Fibroblast of lung (primary cell): ENCODE measurements around the gene MYMK. TPM values are rescaled to one million over a fixed set of nuclear protein-coding genes. Genes with fewer than 3 reads are reported as not detected.

Source experiments
- DNase-seq, 2 donors: peaks; one replicate each; pipeline versions ENCODE4 v3.0.0 to v3.0.0-alpha.2; 2010; ENCODE audit warnings: low read depth in 2 of 2
- H2AFZ ChIP-seq: 2 replicates; pipeline ENCODE4 v1.5.1; 2012; ENCODE audit warnings: low read length, control low read depth, inconsistent platforms
- H3K27ac ChIP-seq: 2 replicates; pipeline ENCODE4 v1.5.1; 2011; ENCODE audit warnings: low read length, control low read depth; ENCODE audit not compliant: insufficient read depth
- H3K27me3 ChIP-seq: 2 replicates; pipeline ENCODE4 v1.5.1; 2011; ENCODE audit warnings: mild to moderate bottlenecking, low read length; ENCODE audit not compliant: control insufficient read depth, insufficient read depth
- H3K36me3 ChIP-seq: 2 replicates; pipeline ENCODE4 v1.5.1; 2011; ENCODE audit warnings: low read length; ENCODE audit not compliant: control insufficient read depth, insufficient read depth
- H3K4me1 ChIP-seq: 2 replicates; pipeline ENCODE4 v1.5.1; 2011; ENCODE audit warnings: low read length; ENCODE audit not compliant: control insufficient read depth, insufficient read depth; ENCODE audit errors: extremely low read depth
- H3K4me2 ChIP-seq: 2 replicates; pipeline ENCODE4 v1.5.1; 2011; ENCODE audit warnings: low read length, control low read depth; ENCODE audit not compliant: insufficient read depth; ENCODE audit errors: extremely low read depth
- H3K4me3 ChIP-seq, 4 experiments: fragments of 200-600 bp in 1 of 4; sonication (generic) in 1 of 4; replicated peaks in 1 of 4; 2 replicates each; pipeline ENCODE4 v1.5.1; 2011 to 2016; ENCODE audit warnings: low read length in 4 of 4, low read depth in 3 of 4, mild to moderate bottlenecking in 3 of 4, control low read depth in 2 of 4, inconsistent platforms in 1 of 4, mixed read lengths in 1 of 4; ENCODE audit not compliant: insufficient read depth in 1 of 4; ENCODE audit errors: control extremely low read depth in 1 of 4
- H3K79me2 ChIP-seq: 2 replicates; pipeline ENCODE4 v1.5.1; 2012; ENCODE audit warnings: mild to moderate bottlenecking, low read length, inconsistent platforms; ENCODE audit not compliant: control insufficient read depth, insufficient read depth
- H3K9ac ChIP-seq: 2 replicates; pipeline ENCODE4 v1.5.1; 2011; ENCODE audit warnings: mild to moderate bottlenecking, low read length, control low read depth; ENCODE audit not compliant: insufficient read depth
- H3K9me3 ChIP-seq: 2 replicates; pipeline ENCODE4 v1.5.1; 2012; ENCODE audit warnings: low read depth, low read length; ENCODE audit not compliant: control insufficient read depth, insufficient read depth
- H4K20me1 ChIP-seq: 2 replicates; pipeline ENCODE4 v1.5.1; 2011; ENCODE audit warnings: low read length; ENCODE audit not compliant: control insufficient read depth, insufficient read depth; ENCODE audit errors: extremely low read depth
- CTCF ChIP-seq, 2 donors: IDR thresholded peaks in 1 of 2; conservative IDR thresholded peaks in 1 of 2; 1 replicate in 1 of 2; 2 replicates in 1 of 2; pipeline ENCODE4 v1.5.1; 2011 to 2012; ENCODE audit warnings: low read length in 2 of 2, control low read depth in 1 of 2, inconsistent platforms in 1 of 2, low read depth in 1 of 2, mild to moderate bottlenecking in 1 of 2
- EZH2 ChIP-seq: IDR thresholded peaks from 2 replicates; pipeline ENCODE4 v1.5.1; 2012; ENCODE audit warnings: low read length, control low read depth, mild to moderate bottlenecking; ENCODE audit errors: missing control alignments
- polyA plus RNA-seq, 2 donors: library from polyadenylated mRNA; depleted of rRNA in 1 of 2; stranded (reverse) in 1 of 2; unstranded in 1 of 2; fragments of >200 nt; gene quantifications; 2 replicates each; pipeline ENCODE4 v1.2.1, GENCODE V29; 2011 to 2012; ENCODE audit warnings: missing spikeins in 1 of 2
- total RNA-seq: library from RNA; depleted of rRNA; stranded (reverse); fragments of >200 nt; gene quantifications from 2 replicates; pipeline ENCODE4 v1.2.1, GENCODE V29; 2014

MYMK gene
- total and polyA plus RNA-seq, 2 donors (not counting 1 experiment from before 2014, with no cell fraction given): not detected

GRCh38 chr9:133518200-133518599, 6.6 kb downstream of the MYMK start:
- no peak for TF ChIP-seq EZH2
- TF ChIP-seq CTCF (conservative IDR thresholded peaks at IDR 0.05 in 1 of 2, IDR thresholded peaks at IDR 0.05 in 1 of 2; ENCODE audit: low read depth in 1 of 2, low read length in 2 of 2): no peak
- Histone ChIP-seq H3K27ac (no peak overlapping the region), H3K4me1 (no peaks in the 10 kb centered on the region), H3K9me3 (no peaks in the 10 kb centered on the region), H4K20me1 (no peaks in the 10 kb centered on the region), H3K4me3 (no peak overlapping the region), H3K9ac (no peak overlapping the region), H3K36me3 (no peaks in the 10 kb centered on the region), H3K4me2 (no peak overlapping the region), H2AFZ (no peak overlapping the region), H3K27me3 (peaks cover 5% of the 10 kb centered on the region), H3K79me2 (no peaks in the 10 kb centered on the region)
- no peak for DNase-seq

- no peak for DNase-seq
- TF ChIP-seq CTCF (conservative IDR thresholded peaks at IDR 0.05 in 1 of 2, IDR thresholded peaks at IDR 0.05 in 1 of 2; ENCODE audit: low read depth in 1 of 2, low read length in 2 of 2) (no peak), EZH2 (no peak)
- H3K9me3 ChIP-seq: no peaks in the 10 kb centered on the region
- no peaks in the 10 kb centered on the region for H3K79me2 ChIP-seq
- no peak overlapping the region for H3K4me2 ChIP-seq
- no peaks in the 10 kb centered on the region for H4K20me1 ChIP-seq
- H3K36me3 ChIP-seq: no peaks in the 10 kb centered on the region
- no peaks in the 10 kb centered on the region for H3K4me1 ChIP-seq
- no peak overlapping the region for H3K4me3 ChIP-seq
- H3K27ac ChIP-seq: no peak overlapping the region
- H3K9ac ChIP-seq: no peak overlapping the region
- H3K27me3 ChIP-seq: peaks cover 7% of the 10 kb centered on the region
- H2AFZ ChIP-seq: no peak overlapping the region
Observed at GRCh38 chr9:133517711-133518110, 7.0 kb downstream of the MYMK start.

- no peaks in the 10 kb centered on the region for H3K36me3 ChIP-seq
- H3K9me3 ChIP-seq: peaks cover 3% of the 10 kb centered on the region
- no peak overlapping the region for H2AFZ ChIP-seq
- H3K9ac ChIP-seq: no peak overlapping the region
- H3K27me3 ChIP-seq: peaks cover 7% of the 10 kb centered on the region
- H4K20me1 ChIP-seq: no peaks in the 10 kb centered on the region
- no peaks in the 10 kb centered on the region for H3K4me1 ChIP-seq
- no peak overlapping the region for H3K4me3 ChIP-seq
- no peak overlapping the region for H3K27ac ChIP-seq
- no peak for DNase-seq
- no peak overlapping the region for H3K4me2 ChIP-seq
- no peak for TF ChIP-seq EZH2
- no peak for TF ChIP-seq CTCF (conservative IDR thresholded peaks at IDR 0.05 in 1 of 2, IDR thresholded peaks at IDR 0.05 in 1 of 2; ENCODE audit: low read depth in 1 of 2, low read length in 2 of 2)
- no peaks in the 10 kb centered on the region for H3K79me2 ChIP-seq
Observed at GRCh38 chr9:133516961-133517350, 7.8 kb downstream of the MYMK start.
